C4-2B (cell line): ENCODE data around the gene TMTC2.

ENCODE experiments used
- CTCF ChIP-seq: fragments of 450-650 bp; conservative IDR thresholded peaks from 2 replicates; pipeline ENCODE4 v1.5.1; 2017; ENCODE audit warnings: mild to moderate bottlenecking
- ZFX ChIP-seq: fragments of 450-650 bp; IDR thresholded peaks from 2 replicates; pipeline ENCODE4 v1.6.1; 2017

- TF ChIP-seq CTCF: no peak
- no peak for TF ChIP-seq ZFX
Observed at GRCh38 chr12:83084516-83085234, 398.0 kb downstream of the TMTC2 start.
